ENCODE data around the gene OGFR.
A peak's percentile ranks its signal among the peaks of the same experiment; 100 is the strongest.

OGFR gene

GRCh38 chr20:62816031-62816883 lies 11.6 kb downstream of the OGFR start:
- DNase-seq (ENCODE audit: low spot score), result no peak

GRCh38 chr20:62816884-62817873 lies 12.5 kb downstream of the OGFR start, which contains the start of gene COL9A3:
Gene COL9A3, plus strand, starts transcription at chr20:62817050. Its CDS starts 15 bp downstream, at chr20:62817065.
- peak; percentile 81 for DNase-seq (ENCODE audit: low spot score)

- no peak for DNase-seq (ENCODE audit: low spot score)
These were observed 13.4 kb downstream of the OGFR start for GRCh38 chr20:62817975-62818591.

DNA sequence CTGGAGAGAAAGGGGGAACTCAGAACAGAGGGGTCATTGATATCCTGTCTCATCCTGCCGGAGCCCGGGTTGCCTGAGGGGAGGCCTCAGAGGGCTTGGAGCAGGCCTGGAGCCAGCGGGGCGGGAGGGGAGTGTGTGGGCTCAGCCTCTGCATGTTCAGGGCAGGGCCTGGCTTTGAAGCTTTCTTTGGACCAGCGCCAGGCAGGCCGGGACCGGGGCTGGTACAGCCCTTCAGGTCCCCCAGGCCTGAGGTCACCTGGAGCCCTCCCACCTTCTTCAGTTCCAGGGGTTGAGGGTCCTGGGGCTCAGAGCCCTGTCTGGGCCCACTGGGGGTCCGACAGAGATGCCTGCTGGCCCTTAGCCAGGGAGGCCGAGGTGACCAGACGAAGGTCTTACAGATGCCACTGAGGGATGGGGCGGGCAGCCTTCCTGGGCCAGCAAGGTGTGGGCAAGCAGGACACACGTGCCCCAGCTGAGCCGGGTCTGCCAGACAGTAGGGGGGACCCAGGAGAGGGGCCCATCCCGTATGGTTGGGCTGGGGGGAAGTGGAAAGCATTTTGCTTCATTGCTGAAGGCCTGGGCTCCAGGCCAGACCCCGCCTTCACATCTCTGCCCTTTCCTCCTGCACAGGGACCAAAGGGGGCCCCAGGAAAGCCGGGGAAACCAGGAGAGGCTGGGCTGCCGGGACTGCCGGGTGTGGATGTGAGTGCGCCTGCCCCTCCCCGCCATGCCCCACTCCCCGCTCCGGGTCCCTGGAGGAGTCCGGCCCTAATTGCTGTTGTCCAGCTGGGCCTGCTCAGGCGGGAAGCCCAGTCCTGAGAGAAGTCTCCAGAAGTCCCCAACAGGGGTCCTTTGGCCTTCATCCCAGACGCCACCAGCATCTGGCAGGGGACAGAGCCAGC lies 14.2 kb downstream of the OGFR start:
- DNase-seq (ENCODE audit: low spot score), result no peak

DNA sequence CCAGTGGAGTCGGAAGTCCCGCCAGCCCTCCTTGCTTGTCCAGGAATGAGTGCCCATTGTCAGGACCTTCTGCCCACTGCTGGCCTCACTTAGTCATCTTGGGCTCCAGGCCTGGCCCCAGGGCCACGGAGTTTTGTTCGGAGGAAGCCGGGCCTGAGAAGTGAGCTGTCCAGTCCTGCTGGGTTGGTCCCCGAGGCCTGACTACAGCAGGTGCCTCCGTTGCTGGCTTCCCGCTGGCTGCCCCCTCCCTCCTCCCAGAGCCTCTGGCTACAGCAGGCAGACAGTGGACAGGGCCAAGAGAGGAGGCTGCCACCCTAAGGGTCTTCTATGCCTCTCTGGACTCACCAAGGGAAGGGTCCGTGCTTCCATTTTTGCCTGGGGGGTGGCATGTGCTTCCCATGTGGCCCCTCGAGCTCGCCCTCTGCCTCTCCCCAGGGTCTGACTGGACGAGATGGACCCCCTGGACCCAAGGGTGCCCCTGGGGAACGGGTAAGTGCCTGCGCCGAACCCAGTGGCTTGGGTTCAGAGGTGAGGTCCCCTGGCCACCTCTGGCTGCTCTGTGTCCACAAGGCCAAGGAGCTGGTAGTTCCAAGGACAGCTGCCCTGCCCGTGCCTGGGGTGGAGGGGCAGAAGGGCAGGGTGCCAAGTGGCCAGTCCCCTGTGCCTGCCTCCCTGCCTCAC lies 15.0 kb downstream of the OGFR start:
- no peak for DNase-seq (ENCODE audit: low spot score)

- DNase-seq (ENCODE audit: low spot score), result no peak
These were observed 15.8 kb downstream of the OGFR start for GRCh38 chr20:62820208-62820961.

- no peak for DNase-seq (ENCODE audit: low spot score)
These were observed 16.5 kb downstream of the OGFR start for GRCh38 chr20:62820962-62821725.

GRCh38 chr20:62821726-62822210 lies 17.1 kb downstream of the OGFR start:
- no peak for DNase-seq (ENCODE audit: low spot score)

GRCh38 chr20:62822239-62822787 lies 17.7 kb downstream of the OGFR start:
- DNase-seq (ENCODE audit: low spot score), result no peak

GRCh38 chr20:62822788-62823651 lies 18.4 kb downstream of the OGFR start:
- DNase-seq (ENCODE audit: low spot score), result peak; percentile 88

- DNase-seq (ENCODE audit: low spot score), result no peak
These were observed 19.2 kb downstream of the OGFR start for GRCh38 chr20:62823688-62824475.

DNA sequence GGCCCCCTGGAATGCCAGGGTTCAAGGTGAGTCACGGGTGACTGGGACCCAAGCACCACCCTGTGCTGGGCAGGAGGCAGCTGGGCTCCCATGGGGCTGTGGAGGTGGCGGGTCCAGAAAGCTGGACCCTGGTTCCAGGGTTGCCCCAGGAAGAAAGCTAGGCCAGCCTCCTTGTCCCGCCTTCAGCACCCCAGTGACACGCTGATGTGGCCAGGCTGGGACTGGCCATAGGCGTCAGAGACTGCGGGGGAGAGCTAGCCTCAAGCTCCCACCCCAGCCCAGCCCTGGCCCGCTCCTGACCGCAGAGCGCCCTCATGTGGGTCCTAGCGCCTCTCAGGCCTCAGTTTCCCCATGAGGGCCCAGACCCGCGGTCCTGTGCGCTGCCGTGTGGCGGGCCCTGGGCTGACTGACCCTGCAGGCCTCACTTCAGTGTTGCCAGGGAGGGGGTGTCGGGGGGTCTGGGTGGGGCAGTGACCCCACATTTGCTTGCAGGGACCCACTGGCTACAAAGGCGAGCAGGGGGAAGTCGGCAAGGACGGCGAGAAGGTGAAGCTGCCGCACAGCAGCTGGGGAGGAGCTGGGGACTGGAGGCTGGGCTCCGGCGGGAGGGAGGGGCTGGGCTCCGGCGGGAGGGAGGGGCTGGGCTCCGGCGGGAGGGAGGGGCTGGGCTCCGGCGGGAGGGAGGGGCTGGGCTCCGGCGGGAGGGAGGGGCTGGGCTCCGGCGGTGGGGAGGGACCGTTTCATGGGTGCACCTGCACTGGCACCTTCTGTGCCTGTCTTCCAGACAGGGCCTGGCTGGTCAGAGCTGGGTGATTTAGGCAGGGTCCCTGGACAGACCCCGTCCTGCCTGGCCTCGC lies 20.1 kb downstream of the OGFR start:
- peak; percentile 79 for DNase-seq (ENCODE audit: low spot score)

GRCh38 chr20:62825333-62825985 lies 20.8 kb downstream of the OGFR start:
- no peak for DNase-seq (ENCODE audit: low spot score)

GRCh38 chr20:62825986-62826645 lies 21.5 kb downstream of the OGFR start:
- no peak for DNase-seq (ENCODE audit: low spot score)
